GM12892 (cell line): ENCODE results near the gene KRT23.

Experiments used
- POLR2A ChIP-seq: IDR thresholded peaks from 2 replicates; pipeline ENCODE4 v1.6.1; 2011; ENCODE audit warnings: low read depth, low read length, control low read depth
- POLR2AphosphoS5 ChIP-seq: IDR thresholded peaks from 2 replicates; pipeline ENCODE4 v1.6.1; 2011; ENCODE audit warnings: low read depth, low read length, control low read depth
- TAF1 ChIP-seq: IDR thresholded peaks from 2 replicates; pipeline ENCODE4 v1.6.1; 2011; ENCODE audit warnings: low read depth, mild to moderate bottlenecking, control low read depth, low read length, borderline replicate concordance

DNA sequence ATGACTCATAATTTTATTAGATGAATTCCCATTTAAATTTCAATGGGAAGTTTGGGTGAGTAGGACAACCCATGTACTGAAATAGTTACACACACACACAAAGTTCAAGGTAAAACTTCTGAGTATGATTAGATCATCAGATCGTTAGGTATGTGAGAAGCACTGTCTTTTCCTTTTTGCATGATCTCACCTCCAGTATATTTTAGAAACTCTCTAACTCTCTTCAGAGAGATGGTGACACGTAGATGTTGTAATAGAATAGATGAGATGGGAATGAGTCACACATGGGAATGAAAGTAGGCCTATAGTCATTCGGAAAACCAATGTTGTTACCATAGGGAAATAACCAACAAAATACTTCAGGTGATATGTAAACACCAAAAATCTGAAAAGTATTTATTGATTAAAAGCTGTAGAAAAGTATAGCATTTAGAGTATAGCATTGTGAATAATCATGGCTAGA is 22.2 kb downstream of the KRT23 start:
- TF ChIP-seq TAF1 (no peak), POLR2A (no peak), POLR2AphosphoS5 (no peak)
